Osteoblast (primary cell): ENCODE measurements around the gene SAAL1. TPM values are rescaled to one million over a fixed set of nuclear protein-coding genes. Genes with fewer than 3 reads are reported as not detected.

Source experiments
- DNase-seq: peaks from one replicate; pipeline ENCODE4 v3.0.0; 2011; ENCODE audit warnings: low spot score, mixed read lengths; ENCODE audit not compliant: insufficient read length; ENCODE audit errors: missing footprints
- H2AFZ ChIP-seq: 2 replicates; pipeline ENCODE4 v1.6.0; 2011; ENCODE audit warnings: mild to moderate bottlenecking, low read length
- H3K27ac ChIP-seq: 2 replicates; pipeline ENCODE4 v1.5.1; 2011; ENCODE audit warnings: mild to moderate bottlenecking, low read depth, low read length, moderate library complexity
- H3K27me3 ChIP-seq: 2 replicates; pipeline ENCODE4 v1.6.0; 2012; ENCODE audit warnings: mild to moderate bottlenecking, control low read depth, inconsistent platforms, low read length, moderate library complexity; ENCODE audit not compliant: insufficient read depth
- H3K36me3 ChIP-seq: 2 replicates; pipeline ENCODE4 v1.5.1; 2011; ENCODE audit warnings: mild to moderate bottlenecking, low read length, control low read depth, moderate library complexity; ENCODE audit not compliant: insufficient read depth
- H3K4me1 ChIP-seq: 2 replicates; pipeline ENCODE4 v1.5.1; 2011; ENCODE audit warnings: mild to moderate bottlenecking, low read length, control low read depth, moderate library complexity; ENCODE audit not compliant: insufficient read depth
- H3K4me2 ChIP-seq: 2 replicates; pipeline ENCODE4 v1.6.0; 2011; ENCODE audit warnings: mild to moderate bottlenecking, low read length; ENCODE audit not compliant: insufficient read depth
- H3K4me3 ChIP-seq: fragments of 200-600 bp; sonication (generic); 3 replicates; pipeline ENCODE4 v1.5.1; 2012; ENCODE audit warnings: mild to moderate bottlenecking, low read length, inconsistent platforms; ENCODE audit not compliant: insufficient read depth
- H3K79me2 ChIP-seq: 2 replicates; pipeline ENCODE4 v1.6.0; 2012; ENCODE audit warnings: mild to moderate bottlenecking, low read length, control low read depth, inconsistent platforms; ENCODE audit not compliant: insufficient read depth
- H3K9me3 ChIP-seq: 2 replicates; pipeline ENCODE4 v1.5.1; 2011; ENCODE audit warnings: low read depth, low read length, control low read depth
- H4K20me1 ChIP-seq: 2 replicates; pipeline ENCODE4 v1.6.0; 2012; ENCODE audit warnings: mild to moderate bottlenecking, low read length, control low read depth; ENCODE audit not compliant: insufficient read depth
- CTCF ChIP-seq: IDR thresholded peaks from 2 replicates; pipeline ENCODE4 v1.5.1; 2011; ENCODE audit warnings: mild to moderate bottlenecking, low read depth, low read length, moderate library complexity; ENCODE audit errors: extremely low read depth
- total RNA-seq: library from RNA; depleted of rRNA; stranded (reverse); fragments of >200 nt; gene quantifications from 2 replicates; pipeline ENCODE4 v1.2.3, GENCODE V29; 2012

The SAAL1 gene
- total RNA-seq, 1 donor = 15.6 TPM

GRCh38 chr11:18064450-18065054, 41.3 kb downstream of the SAAL1 start:
- no peak overlapping the region for H3K4me2 ChIP-seq
- TF ChIP-seq CTCF = no peak
- no peak overlapping the region for H3K4me3 ChIP-seq
- no peaks in the 10 kb centered on the region for H3K4me1 ChIP-seq
- H4K20me1 ChIP-seq = no peaks in the 10 kb centered on the region
- no peaks in the 10 kb centered on the region for H3K79me2 ChIP-seq
- DNase-seq = no peak
- H3K9me3 ChIP-seq = no peaks in the 10 kb centered on the region
- no peaks in the 10 kb centered on the region for H3K27me3 ChIP-seq
- H2AFZ ChIP-seq = no peak overlapping the region
- no peak overlapping the region for H3K27ac ChIP-seq
- no peaks in the 10 kb centered on the region for H3K36me3 ChIP-seq

- no peak for DNase-seq
- Histone ChIP-seq H3K36me3 (no peaks in the 10 kb centered on the region), H3K27me3 (no peaks in the 10 kb centered on the region), H3K27ac (no peak overlapping the region), H3K4me1 (no peaks in the 10 kb centered on the region), H4K20me1 (no peaks in the 10 kb centered on the region), H3K79me2 (no peaks in the 10 kb centered on the region), H3K4me2 (no peak overlapping the region), H3K4me3 (no peak overlapping the region), H2AFZ (no peak overlapping the region), H3K9me3 (no peaks in the 10 kb centered on the region)
- no peak for TF ChIP-seq CTCF
These were observed 41.9 kb downstream of the SAAL1 start for GRCh38 chr11:18063862-18064434.

- Histone ChIP-seq H4K20me1 (no peaks in the 10 kb centered on the region), H3K79me2 (no peaks in the 10 kb centered on the region), H3K9me3 (no peaks in the 10 kb centered on the region), H3K27me3 (no peaks in the 10 kb centered on the region), H3K27ac (no peak overlapping the region), H3K36me3 (no peaks in the 10 kb centered on the region), H3K4me3 (no peak overlapping the region), H2AFZ (no peak overlapping the region), H3K4me1 (no peaks in the 10 kb centered on the region), H3K4me2 (no peak overlapping the region)
- TF ChIP-seq CTCF = no peak
- DNase-seq = no peak
These were observed 42.8 kb downstream of the SAAL1 start for GRCh38 chr11:18063125-18063524.

- H3K27me3 ChIP-seq = no peaks in the 10 kb centered on the region
- no peaks in the 10 kb centered on the region for H3K4me1 ChIP-seq
- no peak overlapping the region for H3K4me2 ChIP-seq
- peak; percentile 50 for DNase-seq
- no peaks in the 10 kb centered on the region for H3K36me3 ChIP-seq
- H3K9me3 ChIP-seq = no peaks in the 10 kb centered on the region
- H3K27ac ChIP-seq = no peak overlapping the region
- no peak overlapping the region for H3K4me3 ChIP-seq
- no peaks in the 10 kb centered on the region for H3K79me2 ChIP-seq
- H4K20me1 ChIP-seq = no peaks in the 10 kb centered on the region
- TF ChIP-seq CTCF = no peak
- no peak overlapping the region for H2AFZ ChIP-seq
These were observed 44.5 kb downstream of the SAAL1 start for GRCh38 chr11:18061351-18061750.
